Skin epidermis (tissue), 12 donors: ENCODE measurements around the gene NOL4L.
"Not testable (repeated sequence)": the region's sequence is repeated elsewhere in the genome, so short reads cannot be mapped to it uniquely, and the experiment has no call there.

ENCODE experiments used
- H3K27ac ChIP-seq, 21 experiments: fragments of 200-600 bp; sonication (generic) in 11 of 21; one replicate each; pipeline ENCODE4 v1.5.0; 2020; ENCODE audit warnings: mild to moderate bottlenecking in 3 of 21, inconsistent platforms in 2 of 21, moderate library complexity in 2 of 21
- H3K4me3 ChIP-seq, 7 experiments: fragments of 200-600 bp; sonication (generic) in 2 of 7; one replicate each; pipeline ENCODE4 v1.5.0; 2020; ENCODE audit warnings: inconsistent platforms in 2 of 7, mild to moderate bottlenecking in 2 of 7, moderate library complexity in 1 of 7

The NOL4L gene

GRCh38 chr20:32599783-32600340 lies 14.7 kb upstream of the NOL4L start:
- no peak overlapping the region for H3K4me3 ChIP-seq
- H3K27ac ChIP-seq: no peak overlapping the region

DNA sequence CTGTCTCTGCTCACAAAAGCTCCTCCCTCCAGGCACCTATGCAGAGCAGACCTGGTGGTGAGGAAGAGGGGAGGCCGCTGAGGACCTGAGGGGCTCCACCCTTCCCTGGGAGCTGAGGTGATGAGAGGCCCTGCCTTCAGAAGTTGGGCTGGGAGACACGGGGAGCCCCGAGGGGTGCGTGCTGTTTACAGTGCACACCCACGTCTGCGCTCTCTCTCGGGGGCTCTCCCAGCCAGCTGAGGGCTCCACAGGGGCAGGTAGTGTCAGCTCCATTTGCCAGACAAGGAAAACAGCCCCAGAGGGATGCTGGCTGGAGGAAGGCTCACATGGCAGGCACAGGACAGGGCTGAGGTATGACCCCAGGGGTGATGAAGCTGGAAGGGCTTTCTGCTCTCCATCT lies 13.5 kb upstream of the NOL4L start:
- Histone ChIP-seq H3K4me3 (no peak overlapping the region), H3K27ac (no peak overlapping the region)

DNA sequence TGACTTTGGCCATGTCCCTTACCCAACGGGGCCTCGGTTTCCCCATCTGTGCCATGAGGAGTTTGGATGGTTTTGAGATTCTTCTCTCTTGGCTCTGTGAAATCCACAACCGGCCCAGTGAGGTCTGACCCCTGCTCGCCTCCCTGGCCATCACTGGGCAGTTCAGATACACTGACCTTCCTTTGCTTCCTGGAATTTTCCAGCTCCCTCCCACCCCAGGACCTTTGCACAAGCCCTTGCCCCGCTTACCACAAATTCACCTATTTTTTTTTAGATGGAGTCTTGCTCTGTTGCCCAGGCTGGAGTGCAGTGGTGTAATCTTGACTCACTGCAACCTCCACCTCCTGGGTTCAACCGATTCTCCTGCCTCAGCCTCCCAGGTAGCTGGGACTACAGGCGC lies 12.6 kb upstream of the NOL4L start:
- Histone ChIP-seq H3K4me3 (no peak overlapping the region), H3K27ac (no peak overlapping the region)

GRCh38 chr20:32596681-32597252 lies 11.6 kb upstream of the NOL4L start:
- no peak overlapping the region for H3K27ac ChIP-seq
- H3K4me3 ChIP-seq: no peak overlapping the region

DNA sequence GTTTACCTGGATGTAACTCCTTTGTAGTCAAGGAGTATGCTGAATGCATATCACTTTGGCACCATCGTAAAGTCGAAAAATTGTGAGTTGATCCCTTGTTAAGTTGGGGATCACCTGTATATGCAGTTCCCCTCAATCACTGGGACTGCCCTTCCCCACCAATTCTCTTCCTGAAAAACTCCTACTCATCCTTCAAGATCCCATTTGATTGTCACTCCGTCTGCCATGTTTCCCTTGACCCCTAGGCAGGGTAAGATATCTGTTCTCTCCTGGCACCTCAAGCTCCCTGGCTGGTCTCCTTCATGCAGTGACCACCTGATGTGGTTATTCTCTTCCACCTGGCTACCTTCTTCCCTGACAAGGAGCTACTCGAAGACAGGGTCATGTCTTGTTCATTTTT lies 10.0 kb upstream of the NOL4L start:
- Histone ChIP-seq H3K4me3 (no peak overlapping the region), H3K27ac (no peak overlapping the region)

DNA sequence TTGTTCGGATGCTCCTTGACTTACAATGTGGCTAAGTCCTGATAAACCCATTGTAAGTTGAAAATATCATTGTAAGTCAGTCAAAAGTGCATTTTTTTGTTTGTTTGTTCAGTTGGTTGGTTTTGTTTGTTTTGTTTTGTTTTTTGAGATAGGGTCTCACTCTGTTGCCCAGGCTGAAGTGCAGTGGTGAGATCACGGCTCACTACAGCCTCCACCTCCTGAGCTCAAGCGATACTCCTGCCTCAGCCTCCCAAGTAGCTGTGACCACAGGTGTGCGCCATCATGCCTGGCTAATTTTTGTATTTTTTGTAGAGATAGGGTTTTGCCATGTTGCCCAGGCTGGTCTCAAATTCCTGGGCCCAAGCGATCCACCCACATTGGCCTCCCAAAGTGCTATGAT lies 9.5 kb upstream of the NOL4L start:
- not testable (repeated sequence) for H3K4me3 ChIP-seq, H3K27ac ChIP-seq

DNA sequence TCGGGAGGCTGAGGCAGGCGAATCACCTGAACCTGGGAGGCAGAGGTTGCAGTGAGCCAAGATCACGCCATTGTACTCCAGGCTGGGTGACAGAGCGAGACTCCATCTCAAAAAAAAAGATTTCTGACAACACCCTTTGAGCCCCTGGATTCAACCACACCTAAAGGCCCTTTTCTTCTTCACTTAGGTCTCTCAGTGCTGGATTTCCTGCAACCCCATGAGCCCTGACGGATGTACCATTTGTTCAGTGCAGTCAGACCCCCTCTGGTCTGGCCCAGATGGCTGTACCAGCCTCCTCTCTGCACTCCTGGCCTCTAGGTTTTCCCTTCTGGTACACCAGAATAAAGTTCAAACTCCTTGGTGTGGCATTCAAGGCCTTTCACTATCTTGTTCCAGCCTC lies 9.1 kb upstream of the NOL4L start:
- no peak overlapping the region for H3K27ac ChIP-seq
- no peak overlapping the region for H3K4me3 ChIP-seq

- H3K4me3 ChIP-seq, H3K27ac ChIP-seq: not testable (repeated sequence)
Measured at GRCh38 chr20:32592616-32593015, 7.5 kb upstream of the NOL4L start.

DNA sequence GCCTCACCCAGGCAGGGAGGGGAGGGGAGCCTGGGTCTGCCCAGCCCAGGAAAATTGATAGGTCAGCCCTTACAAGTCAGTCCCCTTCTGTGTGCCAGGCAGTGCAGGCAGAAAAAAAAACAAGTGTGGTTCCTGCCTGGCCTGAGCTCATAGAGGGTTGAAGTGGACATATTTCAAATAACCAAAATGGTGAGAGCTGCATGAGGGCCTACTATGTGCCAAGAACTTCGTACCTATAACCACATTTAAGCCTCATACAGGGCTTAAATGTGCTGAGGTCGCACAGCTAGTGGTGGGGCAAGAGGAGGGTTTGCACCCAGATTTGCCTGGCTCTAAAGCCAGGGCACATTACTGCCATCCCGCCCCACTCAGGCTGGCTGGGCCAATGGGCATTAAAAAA lies 6.9 kb upstream of the NOL4L start:
- Histone ChIP-seq H3K27ac (no peak overlapping the region), H3K4me3 (no peak overlapping the region)

DNA sequence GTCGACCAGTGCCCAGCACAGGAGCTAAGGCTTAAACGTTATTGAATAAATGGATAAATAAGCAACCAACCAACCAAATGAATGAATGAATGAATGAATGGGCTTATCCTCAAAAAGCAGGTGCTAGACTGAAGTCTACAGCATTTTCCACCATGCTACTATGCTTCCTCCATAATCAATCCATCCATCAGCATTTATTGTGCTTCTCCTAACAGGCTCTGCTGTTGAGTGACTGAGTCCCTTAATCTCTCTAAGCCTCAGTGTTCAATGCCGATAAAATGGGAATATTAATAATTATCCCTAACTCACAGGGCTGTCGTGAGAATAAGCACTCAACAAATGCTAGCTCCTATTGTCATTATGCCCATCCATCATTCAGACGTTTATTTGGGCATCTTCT lies 4.6 kb upstream of the NOL4L start:
- no peak overlapping the region for H3K27ac ChIP-seq
- H3K4me3 ChIP-seq: no peak overlapping the region

- Histone ChIP-seq H3K4me3 (no peak overlapping the region), H3K27ac (no peak overlapping the region)
Measured at GRCh38 chr20:32589256-32589655, 4.1 kb upstream of the NOL4L start.

DNA sequence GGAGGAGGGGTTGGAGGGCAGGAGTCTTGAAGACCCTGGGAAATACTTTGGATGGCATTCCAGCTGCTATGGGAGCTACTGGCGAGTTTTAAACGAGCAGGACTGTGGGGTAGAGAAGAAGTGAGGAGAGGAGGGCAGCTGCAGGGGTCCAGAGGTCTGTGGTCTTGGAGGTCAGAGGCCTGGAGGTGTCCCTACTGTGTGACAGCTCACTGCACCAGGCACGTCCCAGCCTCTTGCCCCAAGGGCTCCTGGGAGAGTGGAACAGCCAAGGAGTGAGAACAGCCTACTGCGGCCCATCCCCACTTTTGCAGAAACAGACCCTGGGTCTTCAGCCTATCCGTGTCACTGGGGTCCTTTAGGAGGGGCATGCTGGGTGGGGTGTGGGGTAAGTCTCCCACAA lies 2.9 kb upstream of the NOL4L start:
- H3K4me3 ChIP-seq: no peak overlapping the region
- H3K27ac ChIP-seq: no peak overlapping the region

DNA sequence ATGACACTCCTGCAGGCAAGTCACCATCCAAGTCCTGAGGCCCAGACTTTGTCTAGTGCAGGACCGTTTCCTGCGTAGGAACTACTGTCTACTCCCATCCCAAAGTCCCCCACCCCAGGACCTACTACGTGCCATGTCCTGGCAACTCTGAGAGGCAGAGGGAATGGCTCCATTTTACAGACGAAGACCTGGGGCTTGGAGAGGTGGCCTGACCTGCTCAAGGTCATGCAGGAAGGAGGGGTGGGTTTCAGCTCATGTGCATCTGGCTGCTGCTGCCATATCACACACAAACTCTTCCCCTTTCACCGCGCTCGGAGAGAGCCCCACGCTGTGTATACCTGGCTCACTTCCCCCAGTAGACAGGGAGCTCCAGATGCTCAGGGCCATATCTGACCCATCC lies 1.2 kb upstream of the NOL4L start:
- no peak overlapping the region for H3K27ac ChIP-seq
- H3K4me3 ChIP-seq: no peak overlapping the region

GRCh38 chr20:32585586-32586127 lies 524 bp upstream of the NOL4L start:
- H3K27ac ChIP-seq: no peak overlapping the region
- H3K4me3 ChIP-seq: peak overlapping the region; percentile 9 to 64 (median 37)

DNA sequence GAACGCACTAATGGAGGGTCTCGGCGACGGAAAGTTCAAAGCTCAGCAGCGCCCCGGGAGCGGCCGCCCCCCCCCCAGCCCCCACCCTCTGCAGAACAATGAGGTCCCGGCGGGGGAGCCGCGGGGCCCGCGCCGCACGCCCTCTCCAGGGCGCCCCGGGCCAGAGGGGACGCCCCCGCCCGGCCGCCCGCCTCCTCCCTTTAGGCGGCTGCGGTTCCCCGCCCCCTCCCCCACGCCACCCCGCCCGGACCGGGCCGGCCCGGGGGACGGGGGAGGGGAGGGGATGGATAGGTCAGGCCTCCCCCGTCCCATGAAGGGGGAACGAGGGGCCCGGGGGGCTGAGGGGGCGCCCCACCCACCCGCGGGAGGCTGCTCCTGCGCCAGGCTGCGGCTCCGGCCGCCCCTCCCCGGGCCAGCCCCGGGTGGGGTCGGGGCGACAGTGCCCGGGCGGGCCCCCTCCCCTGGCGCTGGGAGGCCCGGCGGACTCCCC lies 1.5 kb downstream of the NOL4L start:
- Histone ChIP-seq H3K4me3 (peak overlapping the region; percentile 31 to 64 (median 60)), H3K27ac (peak overlapping the region in 15 of 21 experiments; percentile 1 to 83 (median 61))

DNA sequence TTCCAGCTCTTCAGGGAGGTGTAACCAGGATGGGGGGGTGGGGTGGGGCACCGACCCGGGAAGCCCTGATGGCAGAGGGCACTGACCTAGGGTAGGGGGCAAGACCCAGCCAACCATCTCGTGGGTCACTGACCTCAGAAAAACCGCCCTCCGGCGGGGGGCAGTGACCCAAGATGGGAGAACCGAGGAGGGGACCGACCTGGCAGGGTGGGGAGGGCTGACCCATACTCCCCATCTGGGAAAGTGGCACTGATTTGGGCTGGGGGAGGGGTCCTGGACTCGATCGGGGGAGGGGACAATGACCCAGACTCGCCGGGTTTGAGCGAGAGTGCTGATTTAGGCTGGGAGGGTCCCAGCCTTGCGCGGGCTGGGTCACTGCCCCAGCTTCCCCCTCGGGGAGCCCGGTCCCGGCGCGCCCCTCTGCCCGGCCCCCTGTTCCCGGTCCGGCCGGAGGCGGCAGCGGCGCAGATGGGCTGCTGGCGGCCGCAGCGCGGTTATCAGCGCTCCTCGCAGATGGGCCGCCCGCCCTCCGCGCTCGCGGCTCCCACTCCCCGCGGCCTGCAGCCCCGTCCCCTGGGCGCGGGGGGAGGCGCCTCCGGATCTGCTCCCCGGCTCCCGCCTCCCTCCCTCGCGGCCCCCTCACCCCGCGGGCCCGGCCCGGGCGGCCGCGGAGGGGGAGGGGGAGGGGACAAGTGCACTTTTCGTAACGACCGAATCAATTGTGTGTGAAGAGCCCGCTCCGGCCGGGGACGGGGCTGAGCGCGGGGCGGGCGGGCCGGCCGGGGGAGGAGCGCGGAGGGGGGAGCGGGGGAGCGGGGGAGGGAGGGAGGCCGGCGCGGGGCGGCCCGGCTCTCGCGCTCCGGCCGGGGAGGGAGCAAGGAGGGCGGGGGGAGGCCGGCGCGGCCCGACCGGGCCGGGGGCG lies 2.2 kb downstream of the NOL4L start:
- Histone ChIP-seq H3K4me3 (peak overlapping the region; percentile 31 to 64 (median 60)), H3K27ac (peak overlapping the region in 14 of 21 experiments; percentile 1 to 83 (median 60))

GRCh38 chr20:32581839-32582658 lies 3.1 kb downstream of the NOL4L start:
- H3K4me3 ChIP-seq: no peak overlapping the region
- peak overlapping the region in 1 of 21 experiments; percentile 31 for H3K27ac ChIP-seq

- Histone ChIP-seq H3K27ac (peak overlapping the region in 1 of 21 experiments; percentile 44), H3K4me3 (no peak overlapping the region)
Measured at GRCh38 chr20:32580970-32581838, 3.9 kb downstream of the NOL4L start.
